ENCODE results near the gene MERTK. TPM values are rescaled to one million over a fixed set of nuclear protein-coding genes. Genes with fewer than 3 reads are reported as not detected.

Gene MERTK
- total RNA-seq, 6 experiments from 2014 or later, result 10.6 to 18.3 (median 13.1) TPM

- Histone ChIP-seq H3K27me3 (no peaks in the 10 kb centered on the region), H3K27ac (peak overlapping the region; percentile 70 to 99 (median 92)), H3K4me3 (peak overlapping the region; percentile 76 to 93 (median 83)), H3K36me3 (peaks cover 0 to 6% (median 0%) of the 10 kb centered on the region in 4 donors), H3K4me1 (peaks cover 0 to 13% (median 3%) of the 10 kb centered on the region in 4 donors), H3K9me3 (no peaks in the 10 kb centered on the region)
- ATAC-seq (peak in 2 of 4 donors; percentile 0 to 8), DNase-seq (peak in 2 of 3 donors; percentile 62 to 64)
- WGBS (ENCODE audit: insufficient coverage, low coverage, low lambda C conversion rate, missing lambda C conversion rate), result under 1% methylated on average over 13 of the region's 42 CpGs
- TF ChIP-seq POLR2A (IDR thresholded peaks at IDR 0.05) (peak; percentile 33), CTCF (IDR thresholded peaks at IDR 0.05) (no peak)
- intact Hi-C loops (cut with DNase I), result no loop called here
Observed at GRCh38 chr2:112055730-112056625, 157.6 kb downstream of the MERTK start.

GRCh38 chr2:112056626-112056987 lies 158.2 kb downstream of the MERTK start:
- Histone ChIP-seq H3K9me3 (no peaks in the 10 kb centered on the region), H3K4me1 (peaks cover 0 to 13% (median 3%) of the 10 kb centered on the region in 4 donors), H3K27me3 (no peaks in the 10 kb centered on the region), H3K4me3 (peak overlapping the region; percentile 76 to 93 (median 83)), H3K36me3 (peaks cover 0 to 6% (median 0%) of the 10 kb centered on the region in 4 donors), H3K27ac (peak overlapping the region in 2 of 3 donors; percentile 92 to 99)
- ATAC-seq (no peak), DNase-seq (no peak)
- TF ChIP-seq POLR2A (IDR thresholded peaks at IDR 0.05) (no peak), CTCF (IDR thresholded peaks at IDR 0.05) (no peak)
- WGBS (ENCODE audit: insufficient coverage, low coverage, low lambda C conversion rate, missing lambda C conversion rate), result 55% methylated on average over 3 of the region's 3 CpGs
- intact Hi-C loops (cut with DNase I), result no loop called here

- peaks cover 0 to 18% (median 0%) of the 10 kb centered on the region in 4 donors for H3K36me3 ChIP-seq
- no peak overlapping the region for H3K27ac ChIP-seq
- TF ChIP-seq POLR2A (IDR thresholded peaks at IDR 0.05), result no peak
- no peak for TF ChIP-seq CTCF (IDR thresholded peaks at IDR 0.05)
- DNase-seq (no peak), ATAC-seq (no peak)
- H3K4me1 ChIP-seq, result peaks cover 0 to 7% (median 0%) of the 10 kb centered on the region in 4 donors
- 100% methylated on average over 1 of the region's 2 CpGs for WGBS (ENCODE audit: insufficient coverage, low coverage, low lambda C conversion rate, missing lambda C conversion rate)
- H3K4me3 ChIP-seq, result no peak overlapping the region
- intact Hi-C loops (cut with DNase I), result no loop called here
- no peaks in the 10 kb centered on the region for H3K27me3 ChIP-seq
- no peaks in the 10 kb centered on the region for H3K9me3 ChIP-seq
Observed at GRCh38 chr2:112059671-112060070, 161.3 kb downstream of the MERTK start.

- 86% methylated on average over 1 of the region's 1 CpG for WGBS (ENCODE audit: insufficient coverage, low coverage, low lambda C conversion rate, missing lambda C conversion rate)
- DNase-seq, result no peak
- Histone ChIP-seq H3K4me3 (no peak overlapping the region), H3K4me1 (peaks cover 0 to 7% (median 0%) of the 10 kb centered on the region in 4 donors), H3K27ac (no peak overlapping the region), H3K36me3 (peaks cover 0 to 24% (median 0%) of the 10 kb centered on the region in 4 donors), H3K27me3 (no peaks in the 10 kb centered on the region), H3K9me3 (no peaks in the 10 kb centered on the region)
- ATAC-seq, result no peak
- no peak for TF ChIP-seq CTCF (IDR thresholded peaks at IDR 0.05)
- TF ChIP-seq POLR2A (IDR thresholded peaks at IDR 0.05), result no peak
- intact Hi-C loops (cut with DNase I), result no loop called here
Observed at GRCh38 chr2:112061299-112061698, 162.9 kb downstream of the MERTK start.

All from right lobe of liver (tissue), 6 donors.